MM.1S (cell line): Measurements from ENCODE around the gene PRM2.

Source experiments
- CTCF ChIP-seq: fragments of 300-600 bp; sonication (generic); IDR thresholded peaks from 2 replicates; pipeline ENCODE4 v1.5.1; 2016; ENCODE audit warnings: antibody characterized with exemption, low read length, mixed read lengths
- EZH2 ChIP-seq: fragments of 300-600 bp; sonication (generic); optimal IDR thresholded peaks from 2 replicates; pipeline ENCODE3; 2017; ENCODE audit warnings: low read depth, mild to moderate bottlenecking, antibody characterized with exemption, low read length, mixed read lengths
- EZH2phosphoT487 ChIP-seq: fragments of 300-600 bp; sonication (generic); IDR thresholded peaks from 2 replicates; pipeline ENCODE4 v1.6.1; 2018; ENCODE audit warnings: antibody characterized with exemption, low read length

GRCh38 chr16:11320170-11320569, 43.9 kb upstream of the PRM2 start:
- TF ChIP-seq CTCF (no peak), EZH2phosphoT487 (no peak), EZH2 (no peak)
